NK-92 treated with Interleukin-12 subunit alpha and Interleukin-12 subunit beta, amount 100 ng/mL, for 24 hours (cell line): ENCODE measurements around the gene PSMD1.
"Not testable (repeated sequence)": the region's sequence is repeated elsewhere in the genome, so short reads cannot be mapped to it uniquely, and the experiment has no call there.

Experiments
- DNase-seq: peaks from one replicate; lab custom pipeline; 2025; lab: John Stamatoyannopoulos, UW

Gene PSMD1

DNA sequence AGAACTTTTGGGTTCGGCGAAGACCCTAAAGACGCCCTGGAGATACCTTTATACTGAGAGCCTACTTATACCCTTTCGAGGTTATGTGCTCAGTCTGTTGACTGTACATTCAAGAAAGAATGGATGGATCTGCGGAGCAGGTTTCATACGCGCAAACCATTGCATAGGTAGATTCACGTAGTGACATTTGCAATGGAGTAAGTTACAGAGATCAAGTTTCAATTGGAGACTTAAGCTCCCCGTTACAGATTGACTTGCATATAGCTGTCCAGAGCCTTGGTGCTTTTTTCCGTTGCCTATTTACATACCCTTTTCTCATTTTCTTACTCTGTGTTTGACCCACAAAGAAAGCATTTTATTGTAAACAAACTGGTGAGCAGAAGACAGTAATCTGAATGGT lies 923 bp downstream of the PSMD1 start:
- no peak for DNase-seq

DNA sequence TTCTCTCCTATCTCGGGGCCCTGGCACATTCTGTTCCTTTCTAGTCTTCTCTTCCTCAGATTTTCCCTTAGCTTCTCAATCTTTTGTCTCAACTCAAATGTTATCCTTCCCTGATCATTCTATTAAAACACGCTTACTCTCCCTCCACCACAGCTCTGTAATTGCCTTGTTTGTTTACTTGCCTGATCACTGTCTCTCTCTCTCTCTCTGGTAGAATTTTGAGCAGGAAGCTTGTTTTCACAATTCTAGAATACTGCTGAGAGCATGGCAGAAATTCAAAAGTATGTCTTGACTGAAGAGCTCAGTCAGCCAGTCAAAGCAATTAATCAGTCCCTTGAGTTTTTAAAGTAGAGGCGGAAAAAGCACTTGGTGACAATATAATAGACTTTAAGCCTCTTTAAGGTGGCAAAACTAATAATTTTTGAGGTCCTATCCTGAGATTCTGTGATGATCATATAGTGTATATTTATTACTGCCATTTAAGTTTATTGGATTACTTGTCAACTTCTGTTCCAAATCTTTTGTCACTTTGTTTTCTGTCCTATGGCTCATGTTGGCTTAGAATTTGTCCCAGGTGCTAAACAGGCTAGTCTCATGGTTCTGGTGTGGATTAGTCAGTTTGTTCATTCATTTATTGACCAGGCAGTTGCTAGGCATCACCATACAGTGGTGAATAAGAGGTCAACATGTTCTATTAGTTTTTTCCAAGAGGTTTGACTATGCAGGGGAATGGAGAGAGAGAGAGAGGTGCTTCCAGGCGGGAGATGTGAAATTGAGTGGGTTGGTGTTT lies 2.3 kb downstream of the PSMD1 start:
- no peak for DNase-seq

DNA sequence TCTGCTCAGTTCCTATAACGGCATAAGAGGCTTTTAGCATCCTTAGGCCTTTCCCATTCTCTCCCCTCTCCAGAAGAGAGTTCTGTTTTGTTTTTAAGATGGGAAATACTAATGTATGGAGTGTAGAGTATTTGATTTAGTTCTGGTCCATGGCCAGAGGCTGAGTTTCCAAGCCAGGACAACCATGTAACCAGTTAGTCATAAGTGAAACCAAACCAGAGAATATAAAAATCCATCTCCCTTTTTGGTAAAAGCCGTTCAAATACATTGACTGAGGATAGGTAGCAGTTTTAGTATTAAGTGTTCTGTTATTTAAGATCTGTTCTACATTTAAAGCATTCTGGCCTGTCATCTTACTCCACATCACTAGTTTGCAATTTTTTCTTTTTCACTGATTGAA lies 3.1 kb downstream of the PSMD1 start:
- DNase-seq, result no peak

DNA sequence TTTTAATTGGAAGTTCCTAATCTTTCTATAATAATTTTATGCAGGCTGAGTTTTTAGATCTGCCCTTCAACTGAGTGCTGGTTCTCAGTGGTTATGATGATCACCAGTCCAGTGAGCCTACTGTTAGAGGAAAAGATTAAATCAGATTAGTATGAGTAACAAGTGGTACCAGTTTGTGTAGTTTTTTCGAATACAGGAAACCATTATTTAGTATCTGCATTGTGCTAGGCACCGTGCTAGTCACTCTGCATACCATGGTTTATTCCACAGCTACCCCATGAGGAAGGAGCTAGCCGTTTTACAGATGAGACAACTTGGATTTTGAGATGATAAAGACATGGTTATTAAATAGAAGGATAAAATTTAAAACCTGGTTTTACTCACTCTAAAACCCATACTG lies 6.1 kb downstream of the PSMD1 start:
- DNase-seq, result no peak

DNA sequence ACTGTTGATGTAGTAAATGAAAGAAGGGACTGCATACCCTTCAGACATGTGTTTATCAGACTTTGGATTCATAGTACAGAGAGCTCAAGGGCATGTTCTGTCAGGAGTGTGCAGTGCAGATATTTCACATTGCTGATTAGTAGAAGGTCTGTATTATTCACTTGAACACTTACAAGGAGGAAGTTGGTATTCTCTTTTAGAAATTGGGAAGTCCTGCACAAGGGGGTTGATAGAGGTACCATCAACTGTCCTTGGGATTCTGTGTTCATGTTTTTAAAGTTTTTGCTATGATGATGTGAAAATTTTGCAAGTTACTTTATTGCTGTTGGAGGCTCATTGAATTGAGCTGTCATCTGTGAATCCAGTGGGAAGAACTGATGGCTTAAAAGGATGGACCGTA lies 6.7 kb downstream of the PSMD1 start:
- no peak for DNase-seq

DNA sequence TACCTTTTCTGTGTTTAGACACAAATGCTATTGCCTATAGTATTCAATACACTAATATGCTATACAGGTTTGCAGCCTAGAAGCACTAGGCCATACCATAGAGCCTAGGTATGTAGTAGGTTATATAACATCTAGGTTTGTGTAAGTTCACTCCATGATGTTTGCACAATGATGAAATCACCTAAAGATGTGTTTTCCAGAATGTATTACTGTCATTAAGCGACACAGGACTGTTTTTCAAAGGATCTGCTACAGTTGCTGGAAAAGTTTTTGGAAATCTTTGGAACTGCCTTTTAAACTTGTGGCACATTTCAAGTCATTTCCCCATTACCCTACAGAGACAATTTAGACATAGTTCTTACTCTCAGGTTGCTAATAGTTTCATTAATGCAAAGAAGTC lies 9.3 kb downstream of the PSMD1 start:
- no peak for DNase-seq

DNA sequence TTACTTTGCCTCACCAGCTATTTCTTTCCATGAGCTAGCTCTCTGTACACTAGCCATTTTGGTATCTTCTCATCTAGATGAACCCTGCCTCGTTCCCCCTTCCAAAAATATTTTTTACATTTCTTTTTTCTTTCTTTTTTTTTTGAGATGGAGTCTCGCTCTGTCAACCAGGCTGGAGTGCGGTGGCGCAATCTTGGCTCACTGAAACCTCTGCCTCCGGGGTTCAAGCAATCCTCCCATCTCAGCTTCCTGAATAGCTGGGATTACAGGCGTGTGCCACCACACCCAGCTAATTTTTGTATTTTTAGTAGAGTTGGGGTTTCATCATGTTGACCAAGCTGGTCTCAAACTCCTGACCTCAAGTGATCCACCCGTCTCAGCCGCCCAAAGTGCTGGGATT lies 10.9 kb downstream of the PSMD1 start:
- DNase-seq, result not testable (repeated sequence)

DNA sequence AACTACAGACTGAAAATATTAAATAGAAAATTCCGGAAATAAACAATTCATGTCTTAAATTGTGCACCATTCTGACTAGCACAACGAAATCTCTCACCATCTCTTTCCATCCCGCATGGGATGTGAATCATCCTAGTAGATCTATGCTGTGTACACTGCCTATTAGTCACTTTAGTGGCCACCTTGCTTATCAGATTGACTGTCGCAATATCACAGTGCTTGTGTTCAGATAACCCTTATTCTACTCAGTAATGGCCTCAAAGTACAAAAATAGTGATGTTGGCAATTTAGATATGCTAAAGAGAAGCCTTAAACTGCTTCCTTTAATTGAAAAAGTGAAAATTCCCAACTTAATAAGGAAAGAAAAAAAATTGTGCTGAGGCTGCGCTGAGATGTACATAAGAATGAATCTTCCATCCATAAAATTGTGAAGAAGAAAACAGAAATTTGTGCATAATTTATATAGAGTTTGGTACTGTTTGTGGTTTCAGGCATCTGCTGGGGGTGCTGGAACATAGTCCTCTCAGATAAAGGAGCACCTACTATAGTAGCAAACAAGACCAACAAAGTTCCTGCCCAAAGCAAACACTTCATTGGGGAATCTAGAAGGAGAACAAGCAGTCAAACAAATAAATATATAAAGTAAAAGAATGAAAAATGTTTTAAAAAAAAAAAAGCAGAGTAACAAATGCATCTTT lies 12.0 kb downstream of the PSMD1 start:
- peak; percentile 46 for DNase-seq

DNA sequence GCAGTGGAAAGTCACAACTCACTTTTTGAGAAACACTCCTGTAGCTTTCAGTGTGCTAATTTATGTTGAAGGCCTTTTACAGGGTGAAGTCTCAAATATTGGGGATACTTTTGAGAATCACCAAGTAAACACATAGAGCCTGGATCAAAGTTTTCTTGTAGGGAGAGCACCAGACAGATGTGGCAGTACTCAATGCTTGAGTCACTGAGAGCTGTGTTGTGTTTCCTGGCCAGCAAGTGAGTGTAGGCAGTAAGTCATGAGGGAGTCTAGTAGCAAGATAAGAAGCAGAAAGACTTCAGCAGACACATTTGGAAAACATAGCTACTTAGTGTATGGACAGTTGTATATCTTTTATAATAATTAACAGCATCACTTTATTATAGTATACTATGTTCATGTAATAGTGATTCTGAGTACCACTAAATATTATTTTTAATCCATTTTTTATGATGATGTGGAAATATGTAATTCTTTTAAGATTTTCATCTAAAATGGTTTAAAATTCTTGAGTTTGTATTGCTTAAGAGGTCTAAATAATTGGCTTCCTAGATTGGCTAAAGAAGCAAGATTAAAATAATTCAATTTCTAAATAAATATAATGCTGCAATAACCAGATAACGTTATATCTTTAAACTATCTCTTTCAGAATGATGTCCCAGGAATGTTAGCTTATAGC lies 12.8 kb downstream of the PSMD1 start:
- peak; percentile 11 for DNase-seq

DNA sequence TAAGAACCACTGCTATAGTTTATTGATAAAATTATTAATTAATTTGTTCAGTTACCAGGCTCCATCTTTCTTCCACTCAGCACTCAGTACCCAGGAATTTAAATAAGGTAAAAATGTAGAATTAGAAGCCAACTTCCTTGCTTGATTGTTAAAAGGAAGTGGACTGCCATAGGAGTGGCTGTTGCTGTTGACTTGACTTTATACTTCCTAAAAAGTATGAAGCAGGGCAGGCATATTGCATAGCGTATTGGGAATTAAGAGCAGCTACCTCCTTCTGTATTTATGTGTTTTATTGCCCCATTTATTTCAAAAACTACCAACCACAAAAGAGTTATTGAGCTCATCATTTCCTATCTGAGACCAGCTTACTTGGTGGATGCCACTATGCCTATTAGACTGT lies 27.9 kb downstream of the PSMD1 start:
- no peak for DNase-seq

DNA sequence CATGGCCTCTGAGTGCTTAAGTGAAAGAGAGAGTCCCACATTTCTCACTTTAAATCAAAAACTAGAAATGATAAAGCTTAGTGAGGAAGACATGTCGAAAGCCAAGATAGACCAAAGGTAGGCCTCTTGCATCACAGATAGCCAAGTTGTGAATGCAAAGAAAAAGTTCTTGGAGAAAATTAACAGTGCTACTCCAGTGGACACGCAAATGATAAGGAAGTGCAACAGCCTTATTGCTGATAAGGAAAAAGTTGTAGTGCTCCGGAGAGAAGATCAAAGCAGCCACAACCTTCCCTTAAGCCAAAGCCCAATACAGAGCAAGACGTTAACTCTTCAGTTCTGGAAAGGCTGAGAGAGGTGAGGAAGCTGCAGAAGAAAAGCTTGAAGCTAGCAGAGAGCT lies 32.1 kb downstream of the PSMD1 start:
- no peak for DNase-seq

DNA sequence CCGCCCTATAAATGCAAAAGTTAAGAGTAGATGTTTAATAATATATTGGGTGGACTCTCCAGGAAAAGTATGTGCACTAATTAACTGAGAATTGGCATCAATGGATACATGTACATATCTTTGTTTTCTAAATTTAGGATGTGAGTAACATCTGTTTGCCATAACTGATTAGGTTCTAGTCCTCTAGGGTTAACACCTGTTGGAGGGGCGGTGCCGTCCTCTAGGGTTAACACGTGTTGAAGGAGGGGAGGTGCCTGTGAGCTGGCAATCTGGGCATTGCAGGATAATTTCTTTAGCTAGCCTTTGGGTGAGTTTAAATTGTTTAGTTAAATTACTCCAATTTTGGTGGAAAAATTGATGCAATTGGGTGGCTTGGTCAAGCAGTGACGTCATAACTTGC lies 37.3 kb downstream of the PSMD1 start:
- no peak for DNase-seq

DNA sequence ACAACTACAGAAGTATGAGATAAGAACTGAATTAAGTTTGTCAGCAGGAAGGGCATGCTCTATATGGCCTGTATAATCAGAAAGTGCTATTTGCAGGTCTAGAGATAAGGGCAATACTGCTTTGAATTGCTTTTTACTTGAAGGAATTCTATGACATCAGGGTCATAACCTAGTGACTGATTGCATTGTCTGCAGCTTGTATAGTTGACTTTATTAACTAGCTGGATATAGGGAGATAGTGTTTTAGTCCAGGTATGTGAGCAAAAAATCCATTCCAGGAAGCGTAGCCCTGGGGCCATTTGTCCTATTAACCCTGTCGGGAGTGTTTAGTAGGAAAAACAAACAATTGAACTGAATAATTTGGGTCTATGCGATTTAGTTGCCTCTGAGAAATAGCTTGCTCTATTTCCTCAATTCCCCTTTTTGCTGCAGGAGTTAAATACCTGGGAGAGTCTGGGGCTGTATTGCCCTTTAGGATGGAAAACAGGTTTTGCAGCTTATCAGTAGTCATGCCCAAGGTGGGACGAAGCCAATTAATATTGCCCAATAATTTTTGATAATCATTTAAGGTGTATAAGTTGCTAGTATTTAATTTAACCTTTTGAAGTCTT lies 38.2 kb downstream of the PSMD1 start:
- no peak for DNase-seq

DNA sequence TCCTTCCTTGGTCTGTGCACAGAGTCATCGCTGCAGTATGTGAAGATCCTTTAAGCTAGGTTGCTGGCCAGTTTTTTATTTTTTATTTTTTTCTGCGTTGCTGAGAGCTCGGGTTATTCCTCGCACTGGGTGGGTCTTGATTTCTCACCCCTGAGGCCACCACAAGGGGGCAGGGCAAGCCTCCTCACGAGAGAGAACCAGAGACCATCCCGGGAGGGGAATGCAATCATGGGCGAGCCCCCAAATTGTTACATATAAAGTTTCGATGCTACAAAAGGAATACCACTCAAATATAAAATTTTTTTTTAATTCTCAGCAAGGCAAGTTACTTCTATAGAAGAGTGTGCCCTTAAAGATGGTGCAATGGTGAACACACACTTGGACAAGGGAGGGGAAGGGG lies 43.3 kb downstream of the PSMD1 start:
- no peak for DNase-seq

DNA sequence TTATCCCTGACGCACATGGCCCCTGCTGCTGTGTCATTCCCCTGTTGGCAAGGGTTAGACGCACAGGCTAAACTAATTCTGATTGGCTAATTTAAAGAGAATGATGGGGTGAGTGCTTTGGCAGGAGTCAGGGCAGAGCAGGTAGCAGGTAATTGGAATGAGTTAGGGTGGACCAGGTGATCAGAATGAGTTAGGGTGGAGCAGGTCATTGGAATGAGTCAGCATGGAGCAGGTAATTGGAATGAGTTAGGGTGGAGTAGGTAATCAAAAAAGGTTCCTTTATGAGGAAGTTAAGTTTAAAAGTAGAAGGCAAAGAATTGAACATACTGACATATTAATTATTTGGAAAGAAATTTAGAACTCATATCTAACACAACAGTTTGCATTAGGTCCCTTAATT lies 43.7 kb downstream of the PSMD1 start:
- DNase-seq, result not testable (repeated sequence)

DNA sequence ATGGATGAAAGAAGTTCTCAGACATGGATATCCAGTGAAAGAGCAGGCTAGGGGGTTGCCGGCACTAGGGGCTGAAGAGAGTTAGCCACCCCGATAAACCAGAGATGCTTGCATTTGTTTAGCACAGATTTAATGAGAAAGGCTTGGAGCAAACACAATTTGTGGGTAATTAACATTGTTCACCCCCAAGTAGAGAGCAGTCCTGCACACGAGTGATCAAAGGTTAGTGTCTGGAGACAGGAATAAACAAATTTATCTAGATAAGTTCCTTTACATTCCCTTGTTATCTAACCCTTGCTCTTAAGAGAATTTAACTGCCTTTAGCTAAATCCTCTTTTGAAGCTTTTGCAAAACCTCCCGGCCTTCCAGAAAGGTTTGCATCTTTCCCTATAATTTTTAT lies 44.3 kb downstream of the PSMD1 start:
- no peak for DNase-seq

DNA sequence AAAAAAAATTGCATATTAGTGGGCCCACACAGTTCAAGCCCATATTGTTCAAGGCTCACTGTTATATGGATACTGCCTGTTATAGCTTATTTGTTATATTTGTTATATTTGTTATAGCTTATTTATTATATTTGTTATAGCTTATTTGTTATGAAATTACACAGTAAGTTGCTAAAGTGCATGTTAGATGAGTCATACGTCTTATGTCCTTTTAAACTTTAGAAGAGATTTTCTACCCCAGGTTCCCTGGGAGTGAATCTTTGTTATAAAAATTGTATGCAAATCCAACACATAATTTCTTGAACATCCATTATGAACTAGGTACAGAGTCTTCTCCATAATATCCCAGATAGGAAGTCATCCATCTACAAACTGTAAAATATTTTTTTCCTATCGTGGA lies 46.1 kb downstream of the PSMD1 start:
- DNase-seq, result no peak

DNA sequence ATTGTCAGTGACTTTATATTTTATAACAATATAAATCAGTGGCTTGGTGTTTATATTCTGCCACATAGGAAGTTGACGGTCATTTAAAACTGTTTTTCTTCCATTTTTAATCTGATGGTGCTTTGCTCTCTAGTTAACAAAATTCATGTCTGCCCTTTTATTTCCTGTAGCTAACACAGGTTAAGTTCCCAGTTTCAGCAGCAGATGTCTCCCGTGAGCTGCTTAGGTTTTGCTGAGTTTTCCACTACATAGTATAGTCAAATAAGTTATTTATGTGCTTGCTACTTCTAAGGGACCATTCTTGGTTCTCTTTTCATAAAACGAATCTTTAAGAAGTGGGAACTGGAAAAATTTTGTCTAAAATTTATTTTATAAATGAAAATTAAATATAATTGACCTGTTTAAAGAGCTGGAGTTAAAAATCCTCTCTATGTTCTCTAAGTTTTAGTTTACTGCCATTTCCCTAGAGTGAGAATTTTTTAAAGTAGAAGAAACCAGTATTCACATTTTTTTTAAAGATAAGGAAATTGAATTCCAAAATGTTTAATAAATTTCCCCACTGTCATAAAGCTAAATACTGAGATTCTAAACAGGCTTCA lies 47.5 kb downstream of the PSMD1 start:
- peak; percentile 17 for DNase-seq

DNA sequence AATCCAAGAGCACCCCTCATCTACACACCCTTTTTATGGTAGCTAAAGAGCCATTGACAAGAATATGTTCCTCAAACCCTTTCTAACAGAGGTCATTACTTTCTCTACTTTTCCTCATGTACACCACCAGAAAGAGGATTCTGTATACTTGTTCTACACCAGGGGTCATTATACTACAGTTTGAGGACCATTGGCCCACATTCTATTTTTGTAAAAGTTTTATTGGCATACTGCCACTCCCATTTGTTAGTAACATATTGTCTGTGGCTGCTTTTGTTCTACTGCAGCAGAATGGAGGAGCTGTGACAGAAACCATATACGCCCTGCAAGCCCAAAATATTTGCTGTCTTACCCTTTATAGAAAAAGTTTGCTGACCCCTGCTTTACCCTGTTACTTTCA lies 53.9 kb downstream of the PSMD1 start:
- no peak for DNase-seq

DNA sequence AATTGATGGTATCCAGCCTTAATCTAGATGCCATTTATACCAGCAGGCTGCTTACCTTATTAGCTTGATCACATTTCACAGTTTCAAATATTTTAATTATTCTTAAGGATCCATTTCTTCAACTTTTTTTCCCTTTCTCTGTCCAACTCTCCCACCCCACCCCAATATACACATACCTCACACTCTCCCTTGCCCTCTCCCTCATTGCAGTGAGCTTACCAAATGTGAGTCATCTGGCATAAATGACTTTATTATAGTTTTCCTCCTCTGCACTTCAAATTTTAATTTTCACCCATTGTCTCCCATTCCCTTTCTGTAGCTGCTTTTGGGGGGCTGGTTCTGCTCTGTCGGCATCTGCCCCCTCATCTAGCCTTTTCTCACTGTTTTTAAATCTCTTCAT lies 55.3 kb downstream of the PSMD1 start:
- DNase-seq, result no peak

DNA sequence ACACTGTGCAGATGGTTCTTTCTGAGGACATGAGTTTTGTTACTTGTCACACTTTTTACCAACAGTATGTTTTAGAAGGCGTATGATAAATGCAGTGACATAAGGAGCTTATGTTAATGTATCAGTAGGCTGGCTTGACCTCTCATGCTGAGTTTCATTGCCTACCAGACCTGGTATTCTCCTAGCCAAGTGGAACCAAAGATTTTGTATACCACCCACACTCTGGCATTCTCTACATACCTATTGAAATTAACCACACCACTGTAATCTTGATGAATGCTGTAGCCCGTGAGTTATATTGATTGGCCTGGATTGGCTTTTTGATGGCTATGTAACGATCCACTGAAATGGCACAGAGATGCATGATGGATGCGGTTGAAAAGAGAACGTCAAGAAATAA lies 56.8 kb downstream of the PSMD1 start:
- DNase-seq, result no peak

DNA sequence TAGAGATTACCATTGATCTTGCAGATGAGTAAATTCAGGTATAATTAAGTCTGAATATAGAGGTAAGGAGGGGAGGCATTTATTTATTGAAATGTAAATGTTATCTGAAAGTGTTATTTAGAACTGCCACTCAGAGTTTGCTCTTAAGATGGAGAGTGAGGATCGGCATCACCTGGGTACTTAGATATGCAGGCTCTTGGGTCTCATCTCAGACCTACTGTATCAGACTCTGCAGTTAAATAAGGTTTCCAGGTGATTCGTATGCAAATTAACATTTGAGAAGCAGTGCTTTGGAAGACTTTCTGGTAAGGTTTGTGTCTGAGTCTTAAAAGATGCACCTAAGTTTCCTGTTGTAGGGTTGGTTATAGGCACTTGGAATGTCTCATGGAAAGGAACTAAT lies 59.0 kb downstream of the PSMD1 start:
- no peak for DNase-seq
